ENCODE data around the gene KCTD13. TPM values are rescaled to one million over a fixed set of nuclear protein-coding genes. Genes with fewer than 3 reads are reported as not detected.

The KCTD13 gene
- total and polyA plus RNA-seq, 2 donors from 2014 or later = 9.9 to 25.8 TPM

DNA sequence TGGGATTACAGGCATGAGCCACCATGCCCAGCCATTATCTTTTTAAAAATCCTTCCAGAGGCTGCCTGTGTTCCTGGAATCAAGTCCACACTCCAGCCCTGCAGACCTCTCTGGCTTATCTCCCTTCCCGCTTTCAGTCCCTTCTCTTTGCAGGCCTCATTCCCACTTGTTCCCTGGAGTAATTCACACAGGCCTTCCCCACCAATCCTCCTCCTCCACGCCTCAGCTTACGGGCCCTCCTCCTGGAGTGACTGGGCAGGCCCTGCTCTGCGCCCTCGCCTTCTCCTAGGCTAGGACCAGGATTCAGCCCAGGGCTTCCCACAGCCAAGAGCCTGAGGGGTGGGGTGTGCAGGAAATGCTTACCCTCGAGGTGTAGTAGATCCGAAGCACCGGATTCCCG, 65.8 kb downstream of the KCTD13 start:
- no peak for FAIRE-seq

DNA sequence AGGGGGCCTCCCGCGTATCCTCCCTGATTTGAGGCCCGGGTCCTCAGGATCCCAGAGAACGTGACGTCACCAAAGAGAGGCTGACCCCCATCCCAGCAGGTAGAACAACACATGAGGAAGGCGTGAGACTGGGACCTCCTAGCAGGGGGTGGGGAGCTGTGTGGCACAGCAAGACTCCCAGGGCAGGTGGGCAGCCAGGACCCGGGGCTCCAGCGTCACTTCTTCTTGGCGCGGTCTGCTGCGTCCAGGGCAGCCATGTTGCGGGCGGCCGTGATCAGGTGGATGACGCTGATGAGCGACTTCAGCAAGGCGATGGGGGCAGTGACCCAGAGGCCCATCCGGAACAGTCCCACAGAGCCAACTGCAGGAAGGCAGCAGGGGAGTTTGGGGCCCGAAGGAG, 67.1 kb downstream of the KCTD13 start:
- DNase-seq (no peak), FAIRE-seq (no peak)
- H3K4me3 ChIP-seq (ENCODE audit: low read length in 3 of 3) = no peak overlapping the region
- no peaks in the 10 kb centered on the region for H3K27me3 ChIP-seq (ENCODE audit: control insufficient read depth, insufficient read depth, low read length)
- peaks cover 0 to 12% (median 5%) of the 10 kb centered on the region in 3 donors for H3K4me1 ChIP-seq (ENCODE audit: control insufficient read depth in 2 of 3, insufficient read depth in 2 of 3, low read depth in 1 of 3, low read length in 3 of 3)
- H3K9me3 ChIP-seq (ENCODE audit: control insufficient read depth in 2 of 3, insufficient read depth in 1 of 3, low read length in 3 of 3) = no peaks in the 10 kb centered on the region
- H3K36me3 ChIP-seq (ENCODE audit: control insufficient read depth in 2 of 3, insufficient read depth in 3 of 3, low read length in 3 of 3) = peaks cover 0 to 5% (median 0%) of the 10 kb centered on the region in 3 donors
- TF ChIP-seq, protein P1, sequence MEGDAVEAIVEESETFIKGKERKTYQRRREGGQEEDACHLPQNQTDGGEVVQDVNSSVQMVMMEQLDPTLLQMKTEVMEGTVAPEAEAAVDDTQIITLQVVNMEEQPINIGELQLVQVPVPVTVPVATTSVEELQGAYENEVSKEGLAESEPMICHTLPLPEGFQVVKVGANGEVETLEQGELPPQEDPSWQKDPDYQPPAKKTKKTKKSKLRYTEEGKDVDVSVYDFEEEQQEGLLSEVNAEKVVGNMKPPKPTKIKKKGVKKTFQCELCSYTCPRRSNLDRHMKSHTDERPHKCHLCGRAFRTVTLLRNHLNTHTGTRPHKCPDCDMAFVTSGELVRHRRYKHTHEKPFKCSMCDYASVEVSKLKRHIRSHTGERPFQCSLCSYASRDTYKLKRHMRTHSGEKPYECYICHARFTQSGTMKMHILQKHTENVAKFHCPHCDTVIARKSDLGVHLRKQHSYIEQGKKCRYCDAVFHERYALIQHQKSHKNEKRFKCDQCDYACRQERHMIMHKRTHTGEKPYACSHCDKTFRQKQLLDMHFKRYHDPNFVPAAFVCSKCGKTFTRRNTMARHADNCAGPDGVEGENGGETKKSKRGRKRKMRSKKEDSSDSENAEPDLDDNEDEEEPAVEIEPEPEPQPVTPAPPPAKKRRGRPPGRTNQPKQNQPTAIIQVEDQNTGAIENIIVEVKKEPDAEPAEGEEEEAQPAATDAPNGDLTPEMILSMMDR (IDR thresholded peaks at IDR 0.05; ENCODE audit: borderline replicate concordance, extremely low read depth, insufficient read depth) = no peak
- H3K27ac ChIP-seq (ENCODE audit: low read depth in 2 of 2, low read length in 2 of 2) = no peak overlapping the region
- intact Hi-C loops (cut with DNase I) = no loop called here
- H3K9ac ChIP-seq (ENCODE audit: low read length in 3 of 3) = no peak overlapping the region

More for the DNA sequence above, 65.8 kb downstream of the KCTD13 start:
- Histone ChIP-seq H3K27ac (ENCODE audit: low read depth in 2 of 2, low read length in 2 of 2) (no peak overlapping the region), H3K9ac (ENCODE audit: low read length in 3 of 3) (no peak overlapping the region), H3K4me1 (ENCODE audit: control insufficient read depth in 2 of 3, insufficient read depth in 2 of 3, low read depth in 1 of 3, low read length in 3 of 3) (peaks cover 0 to 12% (median 5%) of the 10 kb centered on the region in 3 donors), H3K27me3 (ENCODE audit: control insufficient read depth, insufficient read depth, low read length) (no peaks in the 10 kb centered on the region), H3K36me3 (ENCODE audit: control insufficient read depth in 2 of 3, insufficient read depth in 3 of 3, low read length in 3 of 3) (peaks cover 0 to 5% (median 0%) of the 10 kb centered on the region in 3 donors), H3K9me3 (ENCODE audit: control insufficient read depth in 2 of 3, insufficient read depth in 1 of 3, low read length in 3 of 3) (no peaks in the 10 kb centered on the region), H3K4me3 (ENCODE audit: low read length in 3 of 3) (no peak overlapping the region)
- TF ChIP-seq, protein P1 (IDR thresholded peaks at IDR 0.05; ENCODE audit: borderline replicate concordance, extremely low read depth, insufficient read depth) = no peak
- intact Hi-C loops (cut with DNase I) = no loop called here
- no peak for DNase-seq

DNA sequence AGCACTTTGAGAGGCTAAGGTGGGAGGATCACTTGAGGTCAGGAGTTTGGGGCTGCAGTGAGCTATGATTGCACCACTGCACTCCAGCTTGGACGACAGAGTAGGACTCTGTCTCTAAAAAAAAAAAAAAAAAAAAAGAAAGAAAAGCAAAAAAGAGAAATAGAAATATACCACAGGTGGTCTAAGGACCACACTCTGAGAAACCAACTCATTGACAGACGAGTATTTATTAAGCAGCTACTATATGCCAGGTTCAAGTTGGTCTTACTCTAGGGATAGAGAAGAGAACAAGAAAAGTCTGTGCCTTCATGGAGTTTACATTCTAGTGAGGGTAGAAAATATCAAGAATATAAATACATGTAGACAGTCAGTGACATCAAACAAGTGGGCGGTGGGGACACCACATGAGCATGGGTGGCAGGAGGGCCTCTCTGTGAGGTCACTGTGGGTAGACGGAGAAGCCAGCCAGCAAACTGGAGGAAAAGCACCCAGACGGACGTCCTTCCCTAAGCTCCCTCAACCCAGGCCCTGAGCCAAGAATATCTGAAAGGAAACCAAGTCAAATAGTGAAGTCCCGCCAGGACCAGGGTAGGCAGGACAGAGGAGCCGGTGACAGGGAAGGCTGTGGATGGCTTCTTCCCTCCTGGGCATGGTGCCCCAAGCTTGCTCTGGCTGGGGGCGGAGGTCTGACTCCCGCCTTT, 67.7 kb downstream of the KCTD13 start:
- H3K27me3 ChIP-seq (ENCODE audit: control insufficient read depth, insufficient read depth, low read length) = no peaks in the 10 kb centered on the region
- FAIRE-seq = no peak
- no peak overlapping the region for H3K4me3 ChIP-seq (ENCODE audit: low read length in 3 of 3)
- intact Hi-C loops (cut with DNase I) = no loop called here
- no peaks in the 10 kb centered on the region for H3K9me3 ChIP-seq (ENCODE audit: control insufficient read depth in 2 of 3, insufficient read depth in 1 of 3, low read length in 3 of 3)
- H3K27ac ChIP-seq (ENCODE audit: low read depth in 2 of 2, low read length in 2 of 2) = no peak overlapping the region
- no peak for DNase-seq
- TF ChIP-seq, protein P1 (IDR thresholded peaks at IDR 0.05; ENCODE audit: borderline replicate concordance, extremely low read depth, insufficient read depth) = no peak
- H3K36me3 ChIP-seq (ENCODE audit: control insufficient read depth in 2 of 3, insufficient read depth in 3 of 3, low read length in 3 of 3) = peaks cover 0 to 5% (median 0%) of the 10 kb centered on the region in 3 donors
- H3K4me1 ChIP-seq (ENCODE audit: control insufficient read depth in 2 of 3, insufficient read depth in 2 of 3, low read depth in 1 of 3, low read length in 3 of 3) = peaks cover 0 to 12% (median 5%) of the 10 kb centered on the region in 3 donors
- H3K9ac ChIP-seq (ENCODE audit: low read length in 3 of 3) = no peak overlapping the region
